ENCODE measurements around the gene EPB41L2. TPM values are rescaled to one million over a fixed set of nuclear protein-coding genes. Genes with fewer than 3 reads are reported as not detected.

EPB41L2 gene
- total RNA-seq, 4 donors from 2014 or later = 57.2 to 116 (median 85.2) TPM

GRCh38 chr6:131023834-131024504 is 39.1 kb downstream of the EPB41L2 start:
- Histone ChIP-seq H3K27ac (peak overlapping the region in 1 of 4 donors; percentile 4), H3K4me3 (no peak overlapping the region), H3K36me3 (no peaks in the 10 kb centered on the region), H3K4me1 (peaks cover 0 to 35% (median 0%) of the 10 kb centered on the region in 3 donors), H3K9me3 (no peaks in the 10 kb centered on the region), H3K27me3 (no peaks in the 10 kb centered on the region)
- 37 to 55% methylated on average over 3 of the region's 3 CpGs for WGBS, 2 donors (ENCODE audit: low coverage in 1 of 2)
- no peak for TF ChIP-seq POLR2A (IDR thresholded peaks at IDR 0.05)
- no peak for TF ChIP-seq CTCF (IDR thresholded peaks at IDR 0.05)
- TF ChIP-seq EP300 (IDR thresholded peaks at IDR 0.05) = no peak
- no peak for TF ChIP-seq POLR2AphosphoS5 (IDR thresholded peaks at IDR 0.05)
- ATAC-seq = no peak

GRCh38 chr6:131022691-131023090 is 40.4 kb downstream of the EPB41L2 start:
- Histone ChIP-seq H3K4me1 (peaks cover 0 to 23% (median 0%) of the 10 kb centered on the region in 3 donors), H3K4me3 (no peak overlapping the region), H3K27me3 (no peaks in the 10 kb centered on the region), H3K36me3 (no peaks in the 10 kb centered on the region), H3K9me3 (no peaks in the 10 kb centered on the region), H3K27ac (no peak overlapping the region)
- 66 to 67% methylated on average over 4 of the region's 4 CpGs for WGBS, 2 donors (ENCODE audit: low coverage in 1 of 2)
- ATAC-seq = no peak
- TF ChIP-seq POLR2A (IDR thresholded peaks at IDR 0.05) (no peak), EP300 (IDR thresholded peaks at IDR 0.05) (no peak), CTCF (IDR thresholded peaks at IDR 0.05) (no peak), POLR2AphosphoS5 (IDR thresholded peaks at IDR 0.05) (no peak)

GRCh38 chr6:131017962-131018361 is 45.1 kb downstream of the EPB41L2 start:
- Histone ChIP-seq H3K36me3 (no peaks in the 10 kb centered on the region), H3K4me3 (no peak overlapping the region), H3K27me3 (no peaks in the 10 kb centered on the region), H3K9me3 (no peaks in the 10 kb centered on the region), H3K27ac (no peak overlapping the region), H3K4me1 (peaks cover 8 to 41% (median 9%) of the 10 kb centered on the region in 3 donors)
- ATAC-seq = no peak
- no peak for TF ChIP-seq POLR2A (IDR thresholded peaks at IDR 0.05)
- TF ChIP-seq CTCF (IDR thresholded peaks at IDR 0.05) = no peak
- TF ChIP-seq EP300 (IDR thresholded peaks at IDR 0.05) = no peak
- TF ChIP-seq POLR2AphosphoS5 (IDR thresholded peaks at IDR 0.05) = no peak
- 90 to 92% methylated on average over 2 to 3 of the region's 3 CpGs for WGBS, 2 donors (ENCODE audit: low coverage in 1 of 2)

GRCh38 chr6:131015630-131016263 is 47.3 kb downstream of the EPB41L2 start:
- Histone ChIP-seq H3K4me1 (peaks cover 8 to 49% (median 9%) of the 10 kb centered on the region in 3 donors), H3K4me3 (no peak overlapping the region), H3K27ac (peak overlapping the region in 3 of 4 donors; percentile 50 to 65 (median 58)), H3K36me3 (no peaks in the 10 kb centered on the region), H3K27me3 (no peaks in the 10 kb centered on the region), H3K9me3 (no peaks in the 10 kb centered on the region)
- peak; percentile 33 for TF ChIP-seq POLR2AphosphoS5 (IDR thresholded peaks at IDR 0.05)
- TF ChIP-seq EP300 (IDR thresholded peaks at IDR 0.05) = no peak
- TF ChIP-seq POLR2A (IDR thresholded peaks at IDR 0.05) = no peak
- no peak for TF ChIP-seq CTCF (IDR thresholded peaks at IDR 0.05)
- 3 to 11% methylated on average over 3 of the region's 3 CpGs for WGBS, 2 donors (ENCODE audit: low coverage in 1 of 2)
- ATAC-seq = peak; percentile 49
